ENCODE results near the gene THRA. TPM values are rescaled to one million over a fixed set of nuclear protein-coding genes. Genes with fewer than 3 reads are reported as not detected.

Gene THRA
- total and polyA plus RNA-seq, 8 donors, result 37.9 to 80.7 (median 72.3) TPM

DNA sequence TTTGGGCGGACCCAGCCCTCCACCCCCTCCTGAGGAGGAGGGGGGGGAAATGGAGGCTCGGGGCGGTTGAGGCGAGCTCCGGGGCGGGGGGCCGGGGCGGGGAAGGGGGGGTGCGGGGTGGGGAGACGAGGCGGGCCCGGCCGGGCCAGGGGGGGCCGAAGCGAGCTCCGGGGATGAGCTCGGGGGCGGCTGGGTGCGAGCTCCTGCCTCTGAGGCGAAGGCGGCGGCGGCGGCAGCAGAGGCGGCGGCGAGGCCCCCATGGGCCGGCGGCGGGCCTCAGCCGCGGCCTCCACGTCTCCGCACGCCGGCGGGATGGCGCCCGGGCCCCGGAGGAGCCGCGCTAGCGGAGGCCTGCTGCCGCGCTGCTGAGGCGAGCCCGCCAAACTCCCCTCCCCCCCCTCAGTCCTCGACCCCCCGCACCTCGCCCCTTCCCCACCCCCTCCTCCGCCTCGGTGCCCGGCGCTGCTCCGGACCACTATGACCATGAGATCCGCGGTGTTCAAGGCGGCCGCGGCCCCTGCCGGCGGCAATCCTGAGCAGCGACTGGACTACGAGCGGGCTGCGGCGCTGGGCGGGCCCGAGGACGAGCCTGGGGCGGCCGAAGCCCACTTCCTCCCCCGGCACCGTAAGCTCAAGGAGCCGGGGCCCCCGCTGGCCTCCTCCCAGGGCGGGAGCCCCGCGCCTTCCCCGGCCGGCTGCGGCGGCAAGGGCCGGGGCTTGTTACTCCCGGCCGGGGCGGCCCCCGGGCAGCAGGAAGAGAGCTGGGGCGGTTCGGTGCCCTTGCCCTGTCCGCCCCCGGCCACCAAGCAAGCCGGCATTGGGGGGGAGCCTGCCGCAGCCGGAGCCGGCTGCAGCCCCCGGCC, 59.6 kb downstream of the THRA start:
- Histone ChIP-seq H3K9me3 (no peaks in the 10 kb centered on the region), H3K4me1 (peaks cover 10 to 61% of the 10 kb centered on the region in 2 donors), H3K36me3 (peaks cover 0 to 19% of the 10 kb centered on the region in 2 donors), H3K27ac (peak overlapping the region; percentile 95 to 98), H3K4me3 (peak overlapping the region; percentile 98 to 99), H3K27me3 (no peaks in the 10 kb centered on the region)
- DNase-seq (peak in 3 of 4 donors; percentile 63 to 89 (median 67)), ATAC-seq (peak; percentile 66)
- intact Hi-C loops (cut with DNase I), result no loop called here
- TF ChIP-seq, protein P1, sequence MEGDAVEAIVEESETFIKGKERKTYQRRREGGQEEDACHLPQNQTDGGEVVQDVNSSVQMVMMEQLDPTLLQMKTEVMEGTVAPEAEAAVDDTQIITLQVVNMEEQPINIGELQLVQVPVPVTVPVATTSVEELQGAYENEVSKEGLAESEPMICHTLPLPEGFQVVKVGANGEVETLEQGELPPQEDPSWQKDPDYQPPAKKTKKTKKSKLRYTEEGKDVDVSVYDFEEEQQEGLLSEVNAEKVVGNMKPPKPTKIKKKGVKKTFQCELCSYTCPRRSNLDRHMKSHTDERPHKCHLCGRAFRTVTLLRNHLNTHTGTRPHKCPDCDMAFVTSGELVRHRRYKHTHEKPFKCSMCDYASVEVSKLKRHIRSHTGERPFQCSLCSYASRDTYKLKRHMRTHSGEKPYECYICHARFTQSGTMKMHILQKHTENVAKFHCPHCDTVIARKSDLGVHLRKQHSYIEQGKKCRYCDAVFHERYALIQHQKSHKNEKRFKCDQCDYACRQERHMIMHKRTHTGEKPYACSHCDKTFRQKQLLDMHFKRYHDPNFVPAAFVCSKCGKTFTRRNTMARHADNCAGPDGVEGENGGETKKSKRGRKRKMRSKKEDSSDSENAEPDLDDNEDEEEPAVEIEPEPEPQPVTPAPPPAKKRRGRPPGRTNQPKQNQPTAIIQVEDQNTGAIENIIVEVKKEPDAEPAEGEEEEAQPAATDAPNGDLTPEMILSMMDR (IDR thresholded peaks at IDR 0.05), result no peak

DNA sequence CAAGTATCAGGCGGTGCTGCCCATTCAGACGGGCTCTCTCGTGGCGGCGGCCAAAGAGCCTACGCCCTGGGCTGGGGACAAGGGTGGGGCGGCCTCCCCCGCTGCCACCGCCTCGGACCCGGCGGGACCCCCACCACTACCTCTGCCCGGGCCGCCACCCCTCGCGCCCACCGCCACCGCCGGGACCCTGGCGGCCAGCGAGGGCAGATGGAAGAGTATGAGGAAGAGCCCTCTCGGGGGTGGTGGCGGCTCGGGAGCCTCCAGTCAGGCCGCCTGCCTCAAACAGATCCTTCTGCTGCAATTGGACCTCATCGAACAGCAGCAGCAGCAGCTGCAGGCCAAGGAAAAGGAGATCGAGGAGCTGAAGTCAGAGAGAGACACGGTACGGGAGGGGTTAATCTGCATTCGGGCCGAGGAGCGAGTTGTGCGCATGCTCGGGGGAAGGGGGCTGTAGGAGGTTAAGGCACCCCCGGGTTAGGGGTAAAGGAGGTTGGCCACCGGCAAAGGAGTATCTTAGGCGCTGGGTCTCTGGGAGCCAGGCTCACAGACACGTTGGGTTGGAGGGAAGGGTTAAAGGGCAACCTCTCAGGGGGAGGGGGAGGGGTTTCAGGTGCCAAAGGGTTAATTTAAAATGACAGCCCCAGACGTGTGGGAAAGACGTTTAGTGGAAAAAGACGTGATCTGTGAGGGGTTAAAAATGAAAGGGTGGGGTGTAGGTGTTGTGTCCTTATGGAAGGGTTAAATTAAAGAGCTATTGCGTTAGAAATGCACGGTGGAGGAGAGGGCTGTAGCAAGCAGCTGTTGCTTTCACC, 60.4 kb downstream of the THRA start:
- H3K27ac ChIP-seq, result peak overlapping the region; percentile 95 to 98
- TF ChIP-seq, protein P1 (IDR thresholded peaks at IDR 0.05), result no peak
- H3K4me3 ChIP-seq, result peak overlapping the region; percentile 98 to 99
- ATAC-seq, result peak; percentile 29
- DNase-seq, result peak in 3 of 4 donors; percentile 61 to 85 (median 64)
- no peaks in the 10 kb centered on the region for H3K9me3 ChIP-seq
- intact Hi-C loops (cut with DNase I), result no loop called here
- H3K36me3 ChIP-seq, result peaks cover 0 to 27% of the 10 kb centered on the region in 2 donors
- no peaks in the 10 kb centered on the region for H3K27me3 ChIP-seq
- peaks cover 10 to 60% of the 10 kb centered on the region in 2 donors for H3K4me1 ChIP-seq

- TF ChIP-seq, protein P1 (IDR thresholded peaks at IDR 0.05), result no peak
- intact Hi-C loops (cut with DNase I), result no loop called here
- Histone ChIP-seq H3K4me3 (peak overlapping the region; percentile 98 to 99), H3K36me3 (peaks cover 0 to 33% of the 10 kb centered on the region in 2 donors), H3K27ac (peak overlapping the region; percentile 95 to 98), H3K27me3 (no peaks in the 10 kb centered on the region), H3K4me1 (peaks cover 10 to 57% of the 10 kb centered on the region in 2 donors), H3K9me3 (no peaks in the 10 kb centered on the region)
- no peak for DNase-seq
- no peak for ATAC-seq
Measured at GRCh38 chr17:40123811-40124114, 61.0 kb downstream of the THRA start.

DNA sequence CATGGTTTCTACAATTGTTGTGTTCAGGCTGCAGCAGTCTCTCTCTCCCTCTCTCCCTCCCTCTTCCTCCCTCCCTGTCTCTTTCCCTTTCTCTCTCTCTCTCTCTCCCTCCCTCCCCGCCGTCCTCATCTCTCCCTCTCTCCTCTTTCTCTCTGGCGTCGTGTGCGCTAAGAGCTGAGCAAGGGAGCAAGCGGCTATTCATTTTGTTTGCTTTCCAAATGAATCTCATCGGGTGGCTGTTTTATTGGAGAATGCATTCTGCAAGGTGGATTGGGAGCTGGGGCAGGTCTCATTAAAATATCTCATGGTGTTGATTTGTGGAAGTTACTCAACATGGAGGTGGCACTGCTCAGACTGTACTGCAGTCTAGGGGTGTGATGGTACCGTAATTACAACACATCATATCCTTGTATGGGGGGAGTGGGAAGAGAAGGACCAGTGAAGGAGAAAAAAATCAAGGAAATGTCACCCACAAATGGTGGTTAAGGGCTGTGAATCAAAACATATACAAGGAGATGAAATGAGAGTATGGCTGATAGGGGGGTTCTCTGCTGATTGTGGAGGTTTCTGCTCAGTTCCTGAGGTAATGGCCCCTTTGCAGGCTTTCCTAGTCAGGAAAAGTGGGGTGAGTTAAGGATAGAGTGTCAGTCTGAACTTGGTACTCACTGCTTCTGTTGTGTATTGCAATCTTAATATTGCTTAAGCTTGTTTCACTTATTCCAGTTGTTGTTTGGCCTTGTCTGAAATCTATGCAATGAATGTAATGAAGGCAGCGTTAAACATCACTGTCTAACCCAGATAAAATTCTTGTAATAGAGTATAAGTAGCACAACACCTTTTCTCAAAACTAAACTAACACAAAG, 61.7 kb downstream of the THRA start:
- intact Hi-C loops (cut with DNase I), result no loop called here
- TF ChIP-seq, protein P1 (IDR thresholded peaks at IDR 0.05), result no peak
- no peaks in the 10 kb centered on the region for H3K9me3 ChIP-seq
- H3K36me3 ChIP-seq, result peaks cover 0 to 40% of the 10 kb centered on the region in 2 donors
- peaks cover 10 to 59% of the 10 kb centered on the region in 2 donors for H3K4me1 ChIP-seq
- no peaks in the 10 kb centered on the region for H3K27me3 ChIP-seq
- peak overlapping the region; percentile 95 to 98 for H3K27ac ChIP-seq
- H3K4me3 ChIP-seq, result peak overlapping the region; percentile 98 to 99
- no peak for DNase-seq
- ATAC-seq, result no peak

All from left lung (tissue), 10 donors.